NCI-H774 (cell line): ENCODE results near the gene EPN3.

Source experiments
- DNase-seq: peaks from one replicate; lab custom pipeline; 2025; lab: John Stamatoyannopoulos, UW

Gene EPN3

GRCh38 chr17:50570032-50570431 lies 37.5 kb downstream of the EPN3 start:
- DNase-seq: no peak

GRCh38 chr17:50570528-50570927 lies 38.0 kb downstream of the EPN3 start:
- DNase-seq: no peak

- DNase-seq: no peak
These were observed 39.1 kb downstream of the EPN3 start for GRCh38 chr17:50571681-50572080.

GRCh38 chr17:50572541-50572940 lies 40.0 kb downstream of the EPN3 start:
- DNase-seq: no peak

GRCh38 chr17:50573866-50574611 lies 41.5 kb downstream of the EPN3 start:
- no peak for DNase-seq

GRCh38 chr17:50575581-50576210 lies 43.2 kb downstream of the EPN3 start:
- no peak for DNase-seq

GRCh38 chr17:50576864-50577263 lies 44.3 kb downstream of the EPN3 start:
- DNase-seq: no peak

- DNase-seq: no peak
These were observed 45.0 kb downstream of the EPN3 start for GRCh38 chr17:50577451-50577954.

GRCh38 chr17:50578173-50578572 lies 45.6 kb downstream of the EPN3 start:
- DNase-seq: no peak

- no peak for DNase-seq
These were observed 46.9 kb downstream of the EPN3 start for GRCh38 chr17:50579399-50579798.

- no peak for DNase-seq
These were observed 48.1 kb downstream of the EPN3 start for GRCh38 chr17:50580646-50581045.

GRCh38 chr17:50581316-50581715 lies 48.8 kb downstream of the EPN3 start:
- no peak for DNase-seq

- DNase-seq: no peak
These were observed 50.2 kb downstream of the EPN3 start for GRCh38 chr17:50582741-50583140.

GRCh38 chr17:50583641-50584040 lies 51.1 kb downstream of the EPN3 start:
- no peak for DNase-seq

GRCh38 chr17:50584116-50584515 lies 51.6 kb downstream of the EPN3 start:
- DNase-seq: no peak

- no peak for DNase-seq
These were observed 52.2 kb downstream of the EPN3 start for GRCh38 chr17:50584749-50585148.

GRCh38 chr17:50585346-50585745 lies 52.8 kb downstream of the EPN3 start:
- no peak for DNase-seq

GRCh38 chr17:50585891-50586290 lies 53.4 kb downstream of the EPN3 start:
- no peak for DNase-seq

GRCh38 chr17:50586421-50587247 lies 54.1 kb downstream of the EPN3 start:
- no peak for DNase-seq

GRCh38 chr17:50587571-50587970 lies 55.0 kb downstream of the EPN3 start:
- DNase-seq: no peak

GRCh38 chr17:50588391-50589049 lies 56.0 kb downstream of the EPN3 start:
- DNase-seq: no peak

GRCh38 chr17:50589095-50589705 lies 56.7 kb downstream of the EPN3 start:
- peak; percentile 38 for DNase-seq
